Measurements from ENCODE around the gene KLHL33.

DNA sequence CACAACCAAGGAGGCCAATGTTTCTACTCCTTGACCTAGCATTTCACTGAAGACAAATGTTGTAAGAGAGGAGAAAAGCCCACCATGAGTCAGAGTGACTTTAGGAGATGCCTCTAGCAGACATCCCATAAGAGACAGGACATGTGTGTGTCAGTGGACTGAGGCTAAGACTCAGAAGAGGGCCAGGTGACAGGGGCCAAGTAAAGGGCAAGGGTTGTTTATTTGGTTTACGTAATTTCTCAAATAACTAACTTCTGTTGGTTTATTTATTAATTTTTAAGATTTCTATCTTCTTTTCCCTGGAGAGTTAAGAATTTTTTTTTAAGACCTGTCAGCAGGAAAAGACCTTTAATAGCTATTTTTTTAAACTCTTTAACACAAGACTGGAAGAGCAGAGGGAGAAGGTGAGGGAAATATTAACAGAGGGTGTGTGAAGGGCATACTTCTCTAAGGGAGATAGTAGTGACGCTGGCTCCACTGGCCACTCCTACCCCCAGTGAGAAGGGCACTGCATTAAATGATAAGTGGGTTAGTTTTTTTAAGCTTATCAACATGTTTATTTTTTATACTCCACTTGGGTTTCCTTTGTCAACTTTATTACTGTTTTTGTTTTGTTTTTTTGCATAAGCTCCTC is 36.7 kb upstream of the KLHL33 start:
- TF ChIP-seq POLR2AphosphoS5 (IDR thresholded peaks at IDR 0.05; ENCODE audit: low read depth, low read length) (no peak), REST (IDR thresholded peaks at IDR 0.05; ENCODE audit: insufficient read depth in 1 of 2, low read depth in 2 of 2, low read length in 2 of 2) (no peak), FOXP2 (optimal IDR thresholded peaks at IDR 0.05; ENCODE audit: borderline replicate concordance, extremely low read depth, extremely low read length, insufficient read depth) (no peak), TAF1 (IDR thresholded peaks at IDR 0.05; ENCODE audit: borderline replicate concordance, insufficient read depth, low read length) (no peak), SIN3A (IDR thresholded peaks at IDR 0.05; ENCODE audit: borderline replicate concordance, insufficient read depth, low read length) (no peak)

Data from PFSK-1 (cell line).